ENCODE measurements around the gene SSRP1.

- no peak for TF ChIP-seq CTCF (IDR thresholded peaks at IDR 0.05)
- no peak for TF ChIP-seq POLR2A (IDR thresholded peaks at IDR 0.05)
Measured at GRCh38 chr11:57358543-57358961, 22.9 kb upstream of the SSRP1 start.

Measured in adrenal gland (tissue), 5 donors.